GM18909 (cell line): ENCODE data around the gene S100A3.
A peak's percentile ranks its signal among the peaks of the same experiment; 100 is the strongest.
"Not testable (repeated sequence)": the region's sequence is repeated elsewhere in the genome, so short reads cannot be mapped to it uniquely, and the experiment has no call there.

Experiments used
- ATAC-seq: cut with Tn5 transposase; IDR thresholded peaks from one replicate; pipeline ENCODE4 v1.9.1; 2021; ENCODE audit warnings: mild to moderate bottlenecking; ENCODE audit not compliant: unreplicated experiment, poor library complexity

The S100A3 gene

GRCh38 chr1:153548722-153549688, at the start of gene S100A3:
Gene S100A3 (minus strand): TSS chr1:153549258. CDS start chr1:153548485, 773 bp downstream.
- ATAC-seq: no peak

GRCh38 chr1:153598309-153599172, 49.5 kb upstream of the S100A3 start:
- ATAC-seq: peak; percentile 98

- ATAC-seq: no peak
These were observed 48.1 kb upstream of the S100A3 start for GRCh38 chr1:153597206-153597605.

- ATAC-seq: no peak
These were observed 43.7 kb upstream of the S100A3 start for GRCh38 chr1:153592748-153593147.

- no peak for ATAC-seq
These were observed 39.4 kb upstream of the S100A3 start for GRCh38 chr1:153588482-153588881.

- not testable (repeated sequence) for ATAC-seq
These were observed 39.0 kb upstream of the S100A3 start for GRCh38 chr1:153588033-153588432.

- no peak for ATAC-seq
These were observed 38.3 kb upstream of the S100A3 start for GRCh38 chr1:153587314-153587713.

- ATAC-seq: no peak
These were observed 37.3 kb upstream of the S100A3 start for GRCh38 chr1:153586347-153586746.

- no peak for ATAC-seq
These were observed 35.9 kb upstream of the S100A3 start for GRCh38 chr1:153585006-153585405.

- ATAC-seq: no peak
These were observed 34.9 kb upstream of the S100A3 start for GRCh38 chr1:153583976-153584375.

- ATAC-seq: not testable (repeated sequence)
These were observed 34.5 kb upstream of the S100A3 start for GRCh38 chr1:153583514-153583913.

GRCh38 chr1:153582836-153583235, 33.8 kb upstream of the S100A3 start:
- not testable (repeated sequence) for ATAC-seq

- ATAC-seq: no peak
These were observed 29.9 kb upstream of the S100A3 start for GRCh38 chr1:153578936-153579335.

GRCh38 chr1:153578490-153578889, 29.4 kb upstream of the S100A3 start:
- ATAC-seq: no peak

- no peak for ATAC-seq
These were observed 28.6 kb upstream of the S100A3 start for GRCh38 chr1:153577624-153578051.

- no peak for ATAC-seq
These were observed 28.1 kb upstream of the S100A3 start for GRCh38 chr1:153577138-153577537.

- ATAC-seq: not testable (repeated sequence)
These were observed 26.4 kb upstream of the S100A3 start for GRCh38 chr1:153575497-153575896.

GRCh38 chr1:153575081-153575491, 26.0 kb upstream of the S100A3 start:
- not testable (repeated sequence) for ATAC-seq

- no peak for ATAC-seq
These were observed 24.3 kb upstream of the S100A3 start for GRCh38 chr1:153573351-153573750.

GRCh38 chr1:153572569-153573015, 23.5 kb upstream of the S100A3 start:
- no peak for ATAC-seq

GRCh38 chr1:153571706-153572105, 22.6 kb upstream of the S100A3 start:
- ATAC-seq: no peak
